ENCODE results near the gene ENTPD2. TPM values are rescaled to one million over a fixed set of nuclear protein-coding genes. Genes with fewer than 3 reads are reported as not detected.
A peak's percentile ranks its signal among the peaks of the same experiment; 100 is the strongest.

Gene ENTPD2
- total RNA-seq, 4 donors from 2014 or later = 3.6 to 17.1 (median 14.1) TPM

DNA sequence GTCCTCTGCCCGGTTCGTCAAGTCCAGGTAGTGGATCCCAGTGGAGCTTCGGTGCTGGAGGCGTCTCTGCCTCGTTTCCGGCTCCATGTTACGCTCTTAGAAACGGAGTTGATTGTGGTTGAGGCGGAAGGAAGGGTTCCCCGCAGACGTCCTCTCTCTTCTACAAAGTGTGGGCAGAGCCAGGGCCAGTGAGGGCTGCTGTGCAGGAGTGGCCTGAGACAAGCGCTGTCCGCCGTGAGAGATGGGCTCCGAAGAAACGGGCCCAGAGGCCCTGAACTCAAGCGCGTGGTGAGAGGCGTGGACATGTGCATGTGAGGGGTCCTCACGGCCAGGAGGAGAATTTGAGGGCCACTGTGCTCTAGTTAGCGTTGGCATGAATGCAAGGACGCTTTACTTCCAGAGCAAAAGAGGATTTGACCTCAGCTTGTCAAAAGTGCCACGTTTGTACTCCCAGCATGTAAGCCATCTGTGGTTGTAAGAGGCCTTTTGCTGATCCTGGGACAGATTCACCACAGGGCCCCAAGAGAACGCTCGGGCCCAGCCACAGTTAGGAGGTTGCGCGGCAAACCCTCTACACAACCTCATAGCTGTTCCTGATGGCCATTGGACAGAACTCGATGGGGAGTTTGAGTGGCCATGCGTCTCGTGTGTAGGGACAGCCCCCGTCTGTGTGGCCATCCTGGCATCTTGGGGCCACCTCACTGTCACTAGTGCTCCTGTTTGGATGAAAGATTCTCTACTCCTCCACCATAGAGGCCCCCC, 43.1 kb upstream of the ENTPD2 start:
- peaks cover 0 to 9% (median 7%) of the 10 kb centered on the region in 4 donors for H3K36me3 ChIP-seq
- no peaks in the 10 kb centered on the region for H3K4me1 ChIP-seq
- H3K9me3 ChIP-seq = no peaks in the 10 kb centered on the region
- TF ChIP-seq POLR2A (IDR thresholded peaks at IDR 0.05) (no peak), POLR2AphosphoS5 (IDR thresholded peaks at IDR 0.05) (no peak), EP300 (IDR thresholded peaks at IDR 0.05; ENCODE audit: low read depth) (no peak)
- TF ChIP-seq, protein P1, sequence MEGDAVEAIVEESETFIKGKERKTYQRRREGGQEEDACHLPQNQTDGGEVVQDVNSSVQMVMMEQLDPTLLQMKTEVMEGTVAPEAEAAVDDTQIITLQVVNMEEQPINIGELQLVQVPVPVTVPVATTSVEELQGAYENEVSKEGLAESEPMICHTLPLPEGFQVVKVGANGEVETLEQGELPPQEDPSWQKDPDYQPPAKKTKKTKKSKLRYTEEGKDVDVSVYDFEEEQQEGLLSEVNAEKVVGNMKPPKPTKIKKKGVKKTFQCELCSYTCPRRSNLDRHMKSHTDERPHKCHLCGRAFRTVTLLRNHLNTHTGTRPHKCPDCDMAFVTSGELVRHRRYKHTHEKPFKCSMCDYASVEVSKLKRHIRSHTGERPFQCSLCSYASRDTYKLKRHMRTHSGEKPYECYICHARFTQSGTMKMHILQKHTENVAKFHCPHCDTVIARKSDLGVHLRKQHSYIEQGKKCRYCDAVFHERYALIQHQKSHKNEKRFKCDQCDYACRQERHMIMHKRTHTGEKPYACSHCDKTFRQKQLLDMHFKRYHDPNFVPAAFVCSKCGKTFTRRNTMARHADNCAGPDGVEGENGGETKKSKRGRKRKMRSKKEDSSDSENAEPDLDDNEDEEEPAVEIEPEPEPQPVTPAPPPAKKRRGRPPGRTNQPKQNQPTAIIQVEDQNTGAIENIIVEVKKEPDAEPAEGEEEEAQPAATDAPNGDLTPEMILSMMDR (IDR thresholded peaks at IDR 0.05) = no peak
- H3K27me3 ChIP-seq = no peaks in the 10 kb centered on the region
- in situ Hi-C loops (cut with MboI; ENCODE audit: low pct_ligation_motif_present in 1 of 4, low pct_unique_long_range_greater_than_20kb in 1 of 4, low sequenced_read_pairs in 3 of 4) (no loop called here), intact Hi-C loops (cut with DNase I; ENCODE audit: low total_unique reads) (no loop called here)
- no peak overlapping the region for H3K27ac ChIP-seq
- WGBS, 2 donors (ENCODE audit: low coverage in 1 of 2) = 89 to 95% methylated on average over 11 to 31 of the region's 31 CpGs
- no peak overlapping the region for H3K4me3 ChIP-seq
- no peak for DNase-seq

DNA sequence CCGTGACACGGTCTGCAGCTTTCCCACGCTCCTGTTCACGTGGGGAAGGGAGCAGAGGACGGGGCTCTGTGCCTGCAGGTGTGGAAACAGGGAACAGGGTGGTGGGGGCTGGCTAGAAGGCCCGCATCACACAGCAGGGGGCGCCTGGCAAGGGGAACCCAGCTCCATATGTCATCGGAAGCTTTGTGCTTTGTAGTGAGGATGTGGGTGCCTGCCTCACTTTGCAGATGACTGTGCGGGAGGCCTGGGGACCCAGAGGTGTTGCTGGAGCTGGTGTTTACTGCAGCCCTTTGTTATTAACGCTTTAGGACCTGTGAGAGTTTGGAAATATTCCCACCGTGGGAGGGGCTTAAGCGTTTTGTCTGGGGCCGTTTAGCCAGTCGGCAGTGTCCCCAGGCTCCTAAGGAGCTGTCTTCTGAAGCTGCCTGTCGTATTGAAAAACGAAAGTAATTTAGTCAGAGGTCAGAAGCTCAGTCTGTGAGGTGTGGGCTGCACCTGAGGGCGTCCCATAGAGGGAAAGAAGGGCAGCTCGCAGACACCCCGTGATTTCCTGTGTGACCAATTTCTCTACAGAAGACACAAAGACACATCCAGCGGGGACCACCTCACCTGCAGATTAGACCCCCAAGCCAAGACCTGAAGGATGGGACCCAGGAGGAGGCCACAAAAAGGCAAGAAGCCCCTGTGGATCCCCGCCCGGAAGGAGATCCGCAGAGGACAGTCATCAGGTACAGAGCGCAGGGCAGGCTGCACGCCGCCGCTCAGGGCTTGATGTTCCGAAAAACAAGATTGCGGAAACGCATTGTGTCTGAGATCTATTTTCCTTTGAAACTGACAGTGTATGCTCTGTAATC, 42.0 kb upstream of the ENTPD2 start:
- peak; percentile 64 for DNase-seq
- TF ChIP-seq POLR2AphosphoS5 (IDR thresholded peaks at IDR 0.05) (no peak), POLR2A (IDR thresholded peaks at IDR 0.05) (no peak), EP300 (IDR thresholded peaks at IDR 0.05; ENCODE audit: low read depth) (no peak)
- TF ChIP-seq, protein P1 (IDR thresholded peaks at IDR 0.05) = no peak
- intact Hi-C loops (cut with DNase I; ENCODE audit: low total_unique reads) (no loop called here), in situ Hi-C loops (cut with MboI; ENCODE audit: low pct_ligation_motif_present in 1 of 4, low pct_unique_long_range_greater_than_20kb in 1 of 4, low sequenced_read_pairs in 3 of 4) (no loop called here)
- 75 to 82% methylated on average over 12 to 30 of the region's 30 CpGs for WGBS, 2 donors (ENCODE audit: low coverage in 1 of 2)
- no peak overlapping the region for H3K4me3 ChIP-seq
- peaks cover 0 to 1% (median 0%) of the 10 kb centered on the region in 4 donors for H3K36me3 ChIP-seq
- no peaks in the 10 kb centered on the region for H3K27me3 ChIP-seq
- peak overlapping the region in 3 of 4 donors; percentile 22 to 55 (median 39) for H3K27ac ChIP-seq
- H3K4me1 ChIP-seq = no peaks in the 10 kb centered on the region
- H3K9me3 ChIP-seq = no peaks in the 10 kb centered on the region

DNA sequence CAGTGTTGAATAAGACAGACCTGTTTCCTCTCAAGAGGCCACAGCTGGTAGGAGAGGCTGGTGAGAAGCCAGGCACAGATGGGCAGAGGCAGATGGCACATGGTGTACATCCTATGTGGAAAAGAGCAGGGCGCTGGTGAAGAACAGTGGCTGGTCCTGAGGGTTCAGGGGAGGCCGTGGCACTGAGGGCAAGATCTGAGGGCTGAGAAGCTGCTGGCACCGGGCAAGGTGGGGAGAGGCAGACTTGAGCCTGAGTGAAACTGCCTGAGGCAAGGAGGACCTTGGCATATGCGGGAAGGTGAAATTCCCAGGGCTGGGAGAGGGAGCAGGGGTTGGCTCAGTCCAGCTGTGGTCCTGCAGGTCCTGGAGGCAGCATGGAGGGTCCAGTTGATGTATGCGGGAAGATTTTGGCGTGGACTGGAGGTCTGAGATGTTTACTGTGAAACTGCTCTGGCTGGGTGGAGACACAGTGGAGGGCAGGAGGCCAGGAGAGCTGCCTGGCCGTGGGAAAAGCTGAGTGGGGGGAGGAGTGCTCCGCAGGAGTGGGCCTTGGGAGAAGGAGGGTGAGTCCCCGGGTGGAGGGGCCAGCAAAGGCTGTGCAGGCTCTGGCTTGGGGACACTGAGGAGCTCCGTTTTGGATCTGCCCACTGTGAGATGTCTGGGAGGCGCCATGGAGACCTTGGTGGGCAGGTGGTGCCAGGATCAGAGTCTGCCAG, 35.5 kb upstream of the ENTPD2 start:
- in situ Hi-C loops (cut with MboI; ENCODE audit: low pct_ligation_motif_present in 1 of 4, low pct_unique_long_range_greater_than_20kb in 1 of 4, low sequenced_read_pairs in 3 of 4) = no loop called here
- Histone ChIP-seq H3K27me3 (no peaks in the 10 kb centered on the region), H3K27ac (no peak overlapping the region), H3K4me3 (no peak overlapping the region), H3K36me3 (no peaks in the 10 kb centered on the region), H3K4me1 (peaks cover 13 to 26% (median 22%) of the 10 kb centered on the region in 4 donors), H3K9me3 (no peaks in the 10 kb centered on the region)
- DNase-seq = no peak
- intact Hi-C loops (cut with DNase I; ENCODE audit: low total_unique reads) = no loop called here
- TF ChIP-seq, protein P1 (IDR thresholded peaks at IDR 0.05) = no peak
- TF ChIP-seq POLR2A (IDR thresholded peaks at IDR 0.05) (no peak), POLR2AphosphoS5 (IDR thresholded peaks at IDR 0.05) (no peak), EP300 (IDR thresholded peaks at IDR 0.05; ENCODE audit: low read depth) (no peak)
- WGBS, 2 donors (ENCODE audit: low coverage in 1 of 2) = 63 to 82% methylated on average over 4 to 11 of the region's 11 CpGs

DNA sequence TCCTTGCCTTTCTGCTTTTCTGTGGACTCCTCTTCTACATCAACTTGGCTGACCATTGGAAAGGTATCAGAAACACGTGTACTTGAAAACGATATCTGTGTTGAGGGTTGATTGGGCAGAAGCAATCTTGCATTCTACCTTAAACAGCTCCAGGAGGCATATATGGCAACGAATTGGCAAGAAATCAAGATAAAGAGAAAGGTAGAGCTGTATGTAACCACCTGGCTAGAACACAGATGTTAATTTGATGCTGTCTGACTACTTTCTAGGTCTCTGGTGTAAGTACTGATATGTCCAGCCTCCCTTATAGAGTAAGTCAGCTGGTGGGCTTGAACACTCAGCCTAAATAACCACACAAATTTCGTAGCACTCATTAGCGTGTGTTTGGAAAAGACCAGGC, 34.3 kb upstream of the ENTPD2 start:
- no peaks in the 10 kb centered on the region for H3K36me3 ChIP-seq
- intact Hi-C loops (cut with DNase I; ENCODE audit: low total_unique reads) = no loop called here
- peaks cover 13 to 31% (median 22%) of the 10 kb centered on the region in 4 donors for H3K4me1 ChIP-seq
- H3K9me3 ChIP-seq = no peaks in the 10 kb centered on the region
- no peak overlapping the region for H3K27ac ChIP-seq
- TF ChIP-seq, protein P1 (IDR thresholded peaks at IDR 0.05) = no peak
- TF ChIP-seq POLR2AphosphoS5 (IDR thresholded peaks at IDR 0.05) (no peak), POLR2A (IDR thresholded peaks at IDR 0.05) (no peak), EP300 (IDR thresholded peaks at IDR 0.05; ENCODE audit: low read depth) (no peak)
- H3K4me3 ChIP-seq = peak overlapping the region in 1 of 4 donors; percentile 88
- no peak for DNase-seq
- 71 to 75% methylated on average over 5 of the region's 5 CpGs for WGBS, 2 donors (ENCODE audit: low coverage in 1 of 2)
- H3K27me3 ChIP-seq = no peaks in the 10 kb centered on the region
- in situ Hi-C loops (cut with MboI; ENCODE audit: low pct_ligation_motif_present in 1 of 4, low pct_unique_long_range_greater_than_20kb in 1 of 4, low sequenced_read_pairs in 3 of 4) = no loop called here

Measured in transverse colon (tissue), 4 donors.